ENCODE data around the gene PFDN4. TPM values are rescaled to one million over a fixed set of nuclear protein-coding genes. Genes with fewer than 3 reads are reported as not detected.
"Not testable (repeated sequence)": the region's sequence is repeated elsewhere in the genome, so short reads cannot be mapped to it uniquely, and the experiment has no call there.

The PFDN4 gene
- total RNA-seq, 4 donors from 2014 or later = 4.6 to 73.5 (median 28.5) TPM

DNA sequence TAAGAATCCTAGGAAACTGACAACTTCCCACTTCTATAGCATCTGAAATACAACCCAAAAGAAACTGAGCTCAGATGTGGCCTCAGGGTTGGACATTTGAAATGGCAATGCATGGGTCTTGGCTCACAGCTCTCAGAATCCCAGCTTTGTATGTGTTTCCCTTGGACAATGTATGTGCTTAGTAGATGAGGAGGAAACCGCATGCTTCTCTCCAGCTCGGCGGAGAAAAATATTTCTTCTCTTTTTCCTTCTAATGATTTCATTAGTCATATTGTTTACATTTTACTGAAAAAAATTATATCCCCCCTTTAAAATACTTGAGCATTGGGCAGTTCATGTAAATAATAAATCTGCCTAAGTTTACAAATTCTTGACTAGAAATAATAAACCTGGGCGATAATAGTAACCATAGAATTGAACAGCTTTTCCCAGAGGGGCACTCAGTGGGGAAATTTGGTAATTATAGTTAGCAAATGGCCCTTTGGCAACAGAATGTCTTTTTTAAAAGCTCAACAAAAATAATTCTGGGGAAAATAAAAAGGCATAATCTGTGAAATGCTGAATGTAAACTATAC, 55.3 kb downstream of the PFDN4 start:
- TF ChIP-seq POLR2A (IDR thresholded peaks at IDR 0.05) = no peak
- TF ChIP-seq, protein P1, sequence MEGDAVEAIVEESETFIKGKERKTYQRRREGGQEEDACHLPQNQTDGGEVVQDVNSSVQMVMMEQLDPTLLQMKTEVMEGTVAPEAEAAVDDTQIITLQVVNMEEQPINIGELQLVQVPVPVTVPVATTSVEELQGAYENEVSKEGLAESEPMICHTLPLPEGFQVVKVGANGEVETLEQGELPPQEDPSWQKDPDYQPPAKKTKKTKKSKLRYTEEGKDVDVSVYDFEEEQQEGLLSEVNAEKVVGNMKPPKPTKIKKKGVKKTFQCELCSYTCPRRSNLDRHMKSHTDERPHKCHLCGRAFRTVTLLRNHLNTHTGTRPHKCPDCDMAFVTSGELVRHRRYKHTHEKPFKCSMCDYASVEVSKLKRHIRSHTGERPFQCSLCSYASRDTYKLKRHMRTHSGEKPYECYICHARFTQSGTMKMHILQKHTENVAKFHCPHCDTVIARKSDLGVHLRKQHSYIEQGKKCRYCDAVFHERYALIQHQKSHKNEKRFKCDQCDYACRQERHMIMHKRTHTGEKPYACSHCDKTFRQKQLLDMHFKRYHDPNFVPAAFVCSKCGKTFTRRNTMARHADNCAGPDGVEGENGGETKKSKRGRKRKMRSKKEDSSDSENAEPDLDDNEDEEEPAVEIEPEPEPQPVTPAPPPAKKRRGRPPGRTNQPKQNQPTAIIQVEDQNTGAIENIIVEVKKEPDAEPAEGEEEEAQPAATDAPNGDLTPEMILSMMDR (IDR thresholded peaks at IDR 0.05) = no peak
- no peak for TF ChIP-seq POLR2AphosphoS5 (IDR thresholded peaks at IDR 0.05)
- TF ChIP-seq EP300 (IDR thresholded peaks at IDR 0.05; ENCODE audit: low read depth) = no peak
- H3K4me3 ChIP-seq = no peak overlapping the region
- H3K27ac ChIP-seq = no peak overlapping the region
- no peaks in the 10 kb centered on the region for H3K27me3 ChIP-seq
- no peak for DNase-seq
- intact Hi-C loops (cut with DNase I; ENCODE audit: low total_unique reads) (no loop called here), in situ Hi-C loops (cut with MboI; ENCODE audit: low pct_ligation_motif_present in 1 of 4, low pct_unique_long_range_greater_than_20kb in 1 of 4, low sequenced_read_pairs in 3 of 4) (no loop called here)
- no peaks in the 10 kb centered on the region for H3K9me3 ChIP-seq
- no peaks in the 10 kb centered on the region for H3K4me1 ChIP-seq
- H3K36me3 ChIP-seq = no peaks in the 10 kb centered on the region
- WGBS, 2 donors (ENCODE audit: low coverage in 1 of 2) = 42 to 77% methylated on average over 4 of the region's 4 CpGs

DNA sequence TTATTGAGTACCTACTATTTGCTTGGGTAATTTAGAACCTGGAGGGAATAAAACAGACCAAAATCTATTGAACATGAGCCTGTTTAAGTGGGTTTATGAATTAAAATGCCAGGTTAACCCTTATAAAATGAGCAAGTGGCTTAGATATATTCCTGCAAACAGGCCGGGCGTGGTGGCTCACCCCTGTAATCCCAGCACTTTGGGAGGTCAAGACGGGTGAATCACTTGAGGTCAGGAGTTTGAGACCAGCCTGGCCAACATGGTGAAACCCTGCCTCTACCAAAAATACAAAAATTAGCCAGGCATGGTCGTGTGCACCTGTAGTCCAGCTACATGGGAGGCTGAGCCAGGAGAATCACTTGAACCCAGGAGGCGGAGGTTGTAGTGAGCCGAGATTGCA, 57.9 kb downstream of the PFDN4 start:
- DNase-seq; intact Hi-C loops (cut with DNase I; ENCODE audit: low total_unique reads): not testable (repeated sequence)
- WGBS, 2 donors (ENCODE audit: low coverage in 1 of 2) = 70 to 72% methylated on average over 3 to 6 of the region's 6 CpGs

GRCh38 chr20:54266844-54267243, 59.0 kb downstream of the PFDN4 start:
- TF ChIP-seq POLR2AphosphoS5 (IDR thresholded peaks at IDR 0.05) = no peak
- no peak for TF ChIP-seq EP300 (IDR thresholded peaks at IDR 0.05; ENCODE audit: low read depth)
- TF ChIP-seq, protein P1 (IDR thresholded peaks at IDR 0.05) = no peak
- TF ChIP-seq POLR2A (IDR thresholded peaks at IDR 0.05) = no peak

More for the DNA sequence above, 57.9 kb downstream of the PFDN4 start:
- H3K4me1 ChIP-seq; H3K27me3 ChIP-seq; in situ Hi-C loops (cut with MboI; ENCODE audit: low pct_ligation_motif_present in 1 of 4, low pct_unique_long_range_greater_than_20kb in 1 of 4, low sequenced_read_pairs in 3 of 4); H3K9me3 ChIP-seq; H3K27ac ChIP-seq; H3K36me3 ChIP-seq; H3K4me3 ChIP-seq: not testable (repeated sequence)

DNA sequence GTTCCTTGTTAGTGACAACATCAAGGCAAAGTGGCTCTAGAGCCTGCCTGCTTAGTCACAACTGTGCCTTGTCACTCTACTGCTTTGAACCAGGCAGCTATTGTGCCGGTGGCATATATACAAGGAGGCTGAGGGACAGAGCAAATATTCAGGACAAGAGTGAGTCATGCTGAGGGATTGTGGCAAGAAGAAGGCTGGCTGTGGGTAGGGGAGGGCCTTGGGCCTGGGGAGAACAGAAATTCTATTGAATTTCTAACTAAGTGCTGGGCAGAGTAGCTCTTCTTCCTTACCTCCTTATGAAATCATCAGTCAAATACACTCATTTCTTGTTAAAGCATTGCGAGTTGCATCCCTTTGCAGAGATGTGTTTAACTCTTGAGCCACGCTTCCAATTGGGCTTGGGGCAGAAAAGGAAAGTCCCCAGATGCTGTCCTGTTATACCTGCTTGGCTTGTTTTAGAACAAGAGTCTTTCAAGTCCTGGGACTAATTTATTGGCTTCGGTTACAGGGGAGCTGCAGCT, 59.7 kb downstream of the PFDN4 start:
- no peaks in the 10 kb centered on the region for H3K36me3 ChIP-seq
- 50% methylated on average over 4 of the region's 4 CpGs; no CpG with 5 or more reads in 1 of the 2 donors for WGBS, 2 donors (ENCODE audit: low coverage in 1 of 2)
- no peak overlapping the region for H3K4me3 ChIP-seq
- in situ Hi-C loops (cut with MboI; ENCODE audit: low pct_ligation_motif_present in 1 of 4, low pct_unique_long_range_greater_than_20kb in 1 of 4, low sequenced_read_pairs in 3 of 4) = no loop called here
- H3K9me3 ChIP-seq = no peaks in the 10 kb centered on the region
- no peak for DNase-seq
- H3K27ac ChIP-seq = no peak overlapping the region
- H3K4me1 ChIP-seq = no peaks in the 10 kb centered on the region
- intact Hi-C loops (cut with DNase I; ENCODE audit: low total_unique reads) = no loop called here
- no peaks in the 10 kb centered on the region for H3K27me3 ChIP-seq
- TF ChIP-seq POLR2AphosphoS5 (IDR thresholded peaks at IDR 0.05) (no peak), POLR2A (IDR thresholded peaks at IDR 0.05) (no peak), EP300 (IDR thresholded peaks at IDR 0.05; ENCODE audit: low read depth) (no peak)
- TF ChIP-seq, protein P1 (IDR thresholded peaks at IDR 0.05) = no peak

More at GRCh38 chr20:54266844-54267243, 59.0 kb downstream of the PFDN4 start:
- H3K4me3 ChIP-seq = no peak overlapping the region
- no peak for DNase-seq
- H3K9me3 ChIP-seq = no peaks in the 10 kb centered on the region
- no peaks in the 10 kb centered on the region for H3K4me1 ChIP-seq
- no peaks in the 10 kb centered on the region for H3K36me3 ChIP-seq
- no peaks in the 10 kb centered on the region for H3K27me3 ChIP-seq
- H3K27ac ChIP-seq = no peak overlapping the region
- 67 to 70% methylated on average over 1 to 6 of the region's 6 CpGs for WGBS, 2 donors (ENCODE audit: low coverage in 1 of 2)
- in situ Hi-C loops (cut with MboI; ENCODE audit: low pct_ligation_motif_present in 1 of 4, low pct_unique_long_range_greater_than_20kb in 1 of 4, low sequenced_read_pairs in 3 of 4) (no loop called here), intact Hi-C loops (cut with DNase I; ENCODE audit: low total_unique reads) (no loop called here)

DNA sequence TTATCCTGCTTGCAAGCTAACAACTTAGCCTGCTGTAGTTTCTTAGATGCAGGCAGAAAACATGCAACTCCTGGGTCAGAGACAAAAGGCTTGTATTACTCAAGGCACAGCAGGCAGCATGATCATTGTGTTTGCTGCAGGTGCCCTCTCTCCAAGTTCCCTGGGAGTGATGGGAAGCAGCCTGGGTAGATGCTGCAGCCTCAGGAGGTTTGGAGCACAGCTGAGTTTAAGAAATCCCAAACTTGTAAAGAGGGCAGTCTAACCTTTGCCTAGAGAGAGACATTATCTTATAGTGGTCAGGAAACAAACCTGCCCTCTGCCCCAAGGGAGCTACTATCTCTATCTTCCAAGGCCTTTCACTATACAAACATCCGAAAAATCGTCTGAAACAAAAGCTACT, 61.1 kb downstream of the PFDN4 start:
- H3K36me3 ChIP-seq = no peaks in the 10 kb centered on the region
- in situ Hi-C loops (cut with MboI; ENCODE audit: low pct_ligation_motif_present in 1 of 4, low pct_unique_long_range_greater_than_20kb in 1 of 4, low sequenced_read_pairs in 3 of 4) = no loop called here
- no peaks in the 10 kb centered on the region for H3K9me3 ChIP-seq
- H3K4me3 ChIP-seq = no peak overlapping the region
- TF ChIP-seq POLR2AphosphoS5 (IDR thresholded peaks at IDR 0.05) = no peak
- no peak for TF ChIP-seq POLR2A (IDR thresholded peaks at IDR 0.05)
- TF ChIP-seq EP300 (IDR thresholded peaks at IDR 0.05; ENCODE audit: low read depth) = no peak
- TF ChIP-seq, protein P1 (IDR thresholded peaks at IDR 0.05) = no peak
- intact Hi-C loops (cut with DNase I; ENCODE audit: low total_unique reads) = no loop called here
- WGBS, 2 donors (ENCODE audit: low coverage in 1 of 2) = 54 to 59% methylated on average over 2 of the region's 2 CpGs
- H3K27me3 ChIP-seq = no peaks in the 10 kb centered on the region
- H3K27ac ChIP-seq = no peak overlapping the region
- DNase-seq = no peak
- H3K4me1 ChIP-seq = no peaks in the 10 kb centered on the region

All from transverse colon (tissue), 4 donors.